HTR-8/SVneo (cell line): ENCODE results near the gene DAG1.
A peak's percentile ranks its signal among the peaks of the same experiment; 100 is the strongest.
"Not testable (repeated sequence)": the region's sequence is repeated elsewhere in the genome, so short reads cannot be mapped to it uniquely, and the experiment has no call there.

Source experiments
- DNase-seq: peaks from one replicate; pipeline ENCODE4 v3.0.0; 2011; ENCODE audit warnings: low spot score, mixed read lengths; ENCODE audit not compliant: insufficient read length
- FAIRE-seq: peaks from 2 replicates; lab custom pipeline; 2011; peaks lifted over from hg19 to GRCh38; lab: Jason Lieb, UNC

Gene DAG1

GRCh38 chr3:49469037-49469935 lies 781 bp upstream of the DAG1 start:
- DNase-seq = peak; percentile 76

GRCh38 chr3:49470714-49471420 lies 800 bp downstream of the DAG1 start:
- no peak for DNase-seq
- no peak for FAIRE-seq

More at GRCh38 chr3:49469037-49469935, 781 bp upstream of the DAG1 start:
- FAIRE-seq = peak; percentile 23

GRCh38 chr3:49471856-49472495 lies 1.9 kb downstream of the DAG1 start:
- DNase-seq = no peak
- no peak for FAIRE-seq

- no peak for DNase-seq
- no peak for FAIRE-seq
These were observed 6.5 kb downstream of the DAG1 start for GRCh38 chr3:49476563-49476962.

GRCh38 chr3:49482766-49483165 lies 12.7 kb downstream of the DAG1 start:
- FAIRE-seq (no peak), DNase-seq (no peak)

GRCh38 chr3:49484471-49484870 lies 14.4 kb downstream of the DAG1 start:
- FAIRE-seq (no peak), DNase-seq (no peak)

- FAIRE-seq (no peak), DNase-seq (no peak)
These were observed 19.2 kb downstream of the DAG1 start for GRCh38 chr3:49489247-49489646.

- DNase-seq = no peak
- FAIRE-seq = no peak
These were observed 22.9 kb downstream of the DAG1 start for GRCh38 chr3:49492969-49493368.

GRCh38 chr3:49493901-49494300 lies 23.8 kb downstream of the DAG1 start:
- FAIRE-seq = no peak
- no peak for DNase-seq

GRCh38 chr3:49495023-49495422 lies 25.0 kb downstream of the DAG1 start:
- FAIRE-seq (no peak), DNase-seq (no peak)

GRCh38 chr3:49496845-49497244 lies 26.8 kb downstream of the DAG1 start:
- not testable (repeated sequence) for FAIRE-seq

GRCh38 chr3:49497606-49498005 lies 27.5 kb downstream of the DAG1 start:
- FAIRE-seq = no peak
- DNase-seq = no peak

More at GRCh38 chr3:49496845-49497244, 26.8 kb downstream of the DAG1 start:
- not testable (repeated sequence) for DNase-seq

- no peak for FAIRE-seq
These were observed 28.2 kb downstream of the DAG1 start for GRCh38 chr3:49498239-49498638.

GRCh38 chr3:49498648-49499047 lies 28.6 kb downstream of the DAG1 start:
- FAIRE-seq (no peak), DNase-seq (no peak)

More at GRCh38 chr3:49498239-49498638, 28.2 kb downstream of the DAG1 start:
- DNase-seq = no peak

GRCh38 chr3:49500205-49500731 lies 30.2 kb downstream of the DAG1 start:
- FAIRE-seq = no peak
- no peak for DNase-seq

- FAIRE-seq (no peak), DNase-seq (peak; percentile 47)
These were observed 30.9 kb downstream of the DAG1 start for GRCh38 chr3:49500732-49501609.

- FAIRE-seq (no peak), DNase-seq (no peak)
These were observed 31.8 kb downstream of the DAG1 start for GRCh38 chr3:49501842-49502241.

GRCh38 chr3:49506906-49507305 lies 36.8 kb downstream of the DAG1 start:
- FAIRE-seq (no peak), DNase-seq (no peak)

GRCh38 chr3:49509028-49509561 lies 39.0 kb downstream of the DAG1 start:
- DNase-seq (no peak), FAIRE-seq (peak; percentile 70)
